GM04504 (cell line): ENCODE results near the gene ZACN.
"Not testable (repeated sequence)": the region's sequence is repeated elsewhere in the genome, so short reads cannot be mapped to it uniquely, and the experiment has no call there.

ENCODE experiments used
- DNase-seq: peaks from one replicate; pipeline ENCODE4 v3.0.0-alpha.2; 2012; ENCODE audit warnings: low read depth

ZACN gene

GRCh38 chr17:76054112-76054476, 24.9 kb upstream of the ZACN start:
- DNase-seq, result no peak

DNA sequence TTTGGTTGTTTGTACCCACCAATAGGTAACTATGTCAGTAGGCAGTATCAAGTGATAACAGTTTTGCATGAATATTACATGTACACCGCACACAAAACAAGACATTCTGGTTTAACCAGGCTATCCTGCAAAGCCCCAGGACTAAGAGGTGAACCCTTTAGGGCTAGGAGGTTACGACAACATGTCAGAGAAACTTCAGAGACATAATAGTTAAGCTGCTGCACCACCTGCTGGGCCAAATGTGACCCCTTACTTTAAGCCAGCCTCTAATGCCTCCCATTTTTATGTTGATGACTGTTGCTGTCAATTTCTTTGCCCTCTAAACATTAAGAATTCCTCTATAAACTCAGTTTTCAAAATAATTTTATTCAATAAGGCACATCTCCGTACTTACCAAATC, 22.1 kb upstream of the ZACN start:
- no peak for DNase-seq

DNA sequence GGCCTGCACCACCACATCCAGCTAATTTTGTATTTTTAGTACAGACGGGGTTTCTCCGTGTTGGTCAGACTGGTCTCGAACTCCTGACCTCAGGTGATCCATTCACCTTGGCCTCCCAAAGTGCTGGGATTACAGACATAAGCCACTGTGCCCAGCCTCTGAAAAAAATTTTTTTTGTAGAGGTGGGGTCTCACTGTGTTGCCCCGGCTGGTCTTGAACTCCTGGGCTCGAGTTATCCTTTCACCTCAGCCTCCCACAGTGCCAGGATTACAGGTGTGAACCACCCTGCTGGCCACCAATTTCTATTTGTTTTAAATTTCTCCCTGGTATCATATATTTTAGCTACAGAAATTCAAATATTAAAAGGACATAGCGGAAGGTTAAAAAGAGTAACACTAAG, 20.7 kb upstream of the ZACN start:
- not testable (repeated sequence) for DNase-seq

DNA sequence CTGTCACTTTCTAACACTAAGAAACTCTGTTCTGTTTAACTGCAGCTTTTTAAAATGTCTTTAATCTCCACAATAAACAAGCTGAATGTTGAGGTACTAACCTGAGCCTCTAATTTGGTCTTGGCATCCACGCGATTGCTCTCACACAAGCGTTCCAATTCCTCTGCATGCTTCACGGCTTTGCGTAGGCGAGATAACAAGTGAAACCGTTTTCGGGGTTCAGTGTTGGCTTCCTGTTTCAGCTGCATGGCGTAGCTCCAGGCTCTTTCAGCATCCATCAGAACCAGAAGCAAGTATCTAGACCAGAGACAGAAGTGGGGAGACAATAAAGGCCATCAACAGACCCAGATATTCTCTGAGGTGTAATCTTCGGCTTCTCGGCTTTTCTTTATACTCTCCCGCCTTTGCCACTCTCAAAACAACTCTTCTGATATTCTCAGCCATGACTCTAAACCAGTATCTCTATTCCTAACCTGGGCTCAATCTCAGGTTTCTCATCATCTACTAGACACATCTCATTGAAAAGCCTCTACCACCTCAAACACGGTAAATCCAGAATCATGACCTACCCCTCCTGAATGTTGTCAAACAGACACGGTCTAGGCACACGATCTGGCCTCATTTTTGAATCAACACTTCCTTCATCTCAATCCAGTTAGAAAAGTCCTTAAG, 15.0 kb upstream of the ZACN start:
- no peak for DNase-seq

GRCh38 chr17:76065775-76066174, 13.2 kb upstream of the ZACN start:
- no peak for DNase-seq

GRCh38 chr17:76071531-76072147, 7.3 kb upstream of the ZACN start:
- no peak for DNase-seq

DNA sequence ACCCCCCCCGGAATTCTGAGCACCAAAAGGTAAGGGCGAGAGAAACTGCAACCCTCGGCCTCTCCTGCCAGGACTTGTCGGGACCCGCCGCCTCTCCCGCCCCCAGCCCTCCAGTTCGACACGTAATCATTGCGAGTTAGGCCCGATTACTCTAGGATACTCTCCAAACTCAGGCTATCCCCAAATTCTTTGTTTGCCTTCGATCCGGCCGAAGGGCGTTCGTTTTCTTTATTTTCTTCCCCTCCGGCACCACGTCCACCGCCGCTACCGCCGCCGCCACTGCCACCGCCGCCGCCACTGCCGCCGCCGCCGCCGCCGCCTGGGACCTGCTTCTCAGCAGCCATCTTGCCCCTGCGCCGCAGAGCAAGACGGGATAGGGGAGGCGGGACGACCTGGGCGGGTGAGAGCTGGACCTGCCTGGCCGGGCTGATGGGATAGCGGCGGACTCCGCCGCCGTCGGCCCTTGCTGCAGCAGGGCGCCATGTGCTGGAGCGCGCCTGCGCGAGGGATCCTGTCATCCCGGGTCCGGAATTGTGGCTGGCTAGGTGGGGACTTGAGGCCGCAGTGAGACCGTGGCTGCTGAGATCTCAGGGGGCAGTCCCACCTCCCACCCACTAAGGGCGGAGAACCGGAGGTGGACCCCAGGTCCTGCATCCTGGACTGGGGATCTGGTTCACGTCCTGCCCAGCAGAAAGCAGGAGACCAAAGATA, 6.7 kb upstream of the ZACN start, which contains the start of gene SRP68:
Gene SRP68 (minus strand): TSS at position 370 of the 711 bp plus-strand sequence. CDS start 26 bp downstream, at position 344.
- DNase-seq, result peak; percentile 79

GRCh38 chr17:76074390-76075363, 4.3 kb upstream of the ZACN start, which contains the start of gene GALR2:
Gene GALR2 (plus strand): TSS chr17:76074781. CDS start chr17:76074884, 103 bp downstream.
- DNase-seq, result no peak

DNA sequence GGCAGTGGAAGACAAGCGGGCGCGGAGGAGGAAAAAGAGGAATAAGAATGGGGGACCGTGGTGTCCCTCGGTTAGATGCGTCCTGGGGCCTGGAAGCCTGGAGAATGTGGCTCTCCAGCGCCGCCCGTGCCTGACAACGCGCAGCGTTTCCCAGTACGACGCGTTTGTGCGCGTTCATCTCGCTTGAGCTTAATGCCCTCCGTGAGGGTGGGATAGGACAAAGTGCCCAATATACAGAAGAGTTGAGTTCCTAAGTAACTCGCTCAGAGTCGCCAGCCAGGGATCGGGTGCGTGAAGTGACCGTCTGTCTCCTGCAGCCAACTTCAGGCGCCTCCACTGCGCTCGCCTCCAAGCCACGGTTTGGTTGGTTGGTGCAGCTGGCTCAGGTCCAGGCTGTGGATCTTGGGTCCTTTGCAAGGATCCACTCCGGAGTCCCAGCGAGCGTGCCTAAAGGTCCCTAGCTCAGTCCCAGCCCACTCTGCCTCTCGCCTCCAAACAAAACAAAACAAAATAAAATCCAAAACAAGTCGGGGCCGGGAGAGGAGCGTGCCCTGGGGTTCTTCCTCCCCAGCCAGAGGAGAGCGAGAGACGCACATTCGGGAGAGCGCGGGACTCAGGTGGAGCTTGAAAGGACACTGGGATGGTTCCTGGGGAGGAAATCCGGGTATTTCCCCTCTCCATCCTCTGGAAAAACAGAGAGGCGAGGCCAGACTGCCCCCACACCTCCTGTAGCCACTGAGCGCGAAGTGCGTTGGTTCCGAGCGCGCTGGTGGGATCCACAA, 3.4 kb upstream of the ZACN start:
- no peak for DNase-seq

DNA sequence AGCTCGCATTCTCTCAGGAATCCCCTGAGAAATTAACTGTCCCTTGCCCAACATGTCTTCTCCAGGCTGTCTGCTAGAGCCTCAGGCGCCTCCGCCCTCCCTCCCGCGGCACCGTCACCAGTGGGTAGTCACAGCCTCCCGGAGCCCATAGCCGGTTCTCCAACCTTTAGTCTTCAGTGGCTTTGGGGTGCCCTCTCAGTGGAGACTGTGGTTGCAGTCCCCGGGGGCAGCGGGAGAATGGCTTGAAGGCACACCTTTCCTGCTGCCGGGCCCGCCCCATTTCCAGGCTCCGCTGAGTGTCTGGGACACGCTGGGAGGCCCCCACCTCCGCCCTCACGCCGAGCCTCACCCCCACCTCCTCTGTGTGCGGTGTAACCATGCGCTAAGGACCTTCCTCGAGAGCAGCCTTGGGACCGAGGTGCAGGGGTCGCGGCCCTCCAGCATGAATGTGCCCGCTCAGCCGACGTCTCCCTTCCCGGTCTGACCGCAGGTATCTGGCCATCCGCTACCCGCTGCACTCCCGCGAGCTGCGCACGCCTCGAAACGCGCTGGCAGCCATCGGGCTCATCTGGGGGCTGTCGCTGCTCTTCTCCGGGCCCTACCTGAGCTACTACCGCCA, 2.7 kb upstream of the ZACN start:
- DNase-seq, result no peak

GRCh38 chr17:76076765-76077583, 2.0 kb upstream of the ZACN start:
- no peak for DNase-seq

DNA sequence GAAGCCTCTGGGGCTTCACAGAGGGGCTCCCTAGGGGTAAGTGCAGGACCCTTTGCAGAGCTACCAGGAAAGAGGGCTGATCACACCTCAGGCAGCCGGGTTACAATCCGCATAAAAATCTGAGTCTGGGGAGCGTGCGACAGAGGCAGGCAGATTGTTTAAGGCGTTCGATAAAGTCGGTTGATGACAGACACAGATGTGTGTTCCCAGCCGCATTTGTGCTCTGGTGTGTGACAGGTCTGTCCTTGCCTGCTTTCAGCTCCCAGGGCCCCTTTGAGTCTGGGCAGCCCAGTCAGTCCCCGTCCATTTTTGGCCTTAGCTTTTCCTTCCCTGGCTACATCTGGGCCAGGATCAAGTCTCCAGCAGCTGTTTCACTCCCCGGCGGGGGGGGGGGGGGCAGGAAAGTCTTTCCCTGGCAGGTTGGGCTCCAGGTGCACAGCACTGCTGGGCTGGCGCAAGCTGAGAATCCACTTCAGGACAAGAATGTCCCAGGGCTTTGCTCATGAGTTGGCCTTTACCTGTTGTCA, 1.3 kb upstream of the ZACN start:
- DNase-seq, result no peak

DNA sequence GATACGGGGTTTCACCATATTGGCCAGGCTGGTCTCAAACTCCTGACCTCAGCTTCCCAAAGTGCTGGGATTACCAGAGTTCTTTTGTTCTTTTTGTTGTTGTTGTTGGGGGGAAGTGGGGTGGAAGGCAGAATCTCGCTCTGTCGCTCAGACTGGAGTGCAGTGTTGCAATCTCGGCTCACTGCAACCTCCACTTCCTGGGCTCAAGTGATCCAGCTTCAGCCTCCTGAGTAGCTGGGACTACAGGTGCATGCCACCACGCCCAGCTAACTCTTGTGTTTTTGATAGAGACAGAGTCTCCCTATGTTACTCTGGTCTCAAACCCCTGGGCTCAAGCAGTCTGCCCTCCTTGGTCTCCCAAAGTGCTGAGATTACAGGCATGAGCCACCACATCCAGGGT, 612 bp upstream of the ZACN start:
- DNase-seq, result not testable (repeated sequence)

DNA sequence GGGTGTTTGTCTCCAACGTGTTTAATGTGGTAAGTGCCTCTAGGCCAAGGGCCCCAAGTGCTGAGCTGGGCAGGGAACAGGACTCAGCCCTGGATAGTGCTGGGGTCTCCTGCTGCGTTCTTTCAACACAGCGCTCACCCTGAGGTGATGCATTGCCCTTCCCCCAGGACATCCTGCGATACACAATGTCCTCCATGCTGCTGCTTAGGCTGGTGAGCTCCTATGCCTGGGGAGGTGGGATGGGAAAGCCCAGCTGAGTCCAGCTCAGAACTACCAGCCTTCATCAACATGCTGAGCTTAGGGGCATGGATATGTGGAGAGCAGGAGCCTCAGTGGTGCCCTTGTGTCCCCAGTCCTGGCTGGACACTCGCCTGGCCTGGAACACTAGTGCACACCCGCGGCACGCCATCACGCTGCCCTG, 563 bp downstream of the ZACN start:
- no peak for DNase-seq

GRCh38 chr17:76079956-76080767, 1.2 kb downstream of the ZACN start:
- no peak for DNase-seq

DNA sequence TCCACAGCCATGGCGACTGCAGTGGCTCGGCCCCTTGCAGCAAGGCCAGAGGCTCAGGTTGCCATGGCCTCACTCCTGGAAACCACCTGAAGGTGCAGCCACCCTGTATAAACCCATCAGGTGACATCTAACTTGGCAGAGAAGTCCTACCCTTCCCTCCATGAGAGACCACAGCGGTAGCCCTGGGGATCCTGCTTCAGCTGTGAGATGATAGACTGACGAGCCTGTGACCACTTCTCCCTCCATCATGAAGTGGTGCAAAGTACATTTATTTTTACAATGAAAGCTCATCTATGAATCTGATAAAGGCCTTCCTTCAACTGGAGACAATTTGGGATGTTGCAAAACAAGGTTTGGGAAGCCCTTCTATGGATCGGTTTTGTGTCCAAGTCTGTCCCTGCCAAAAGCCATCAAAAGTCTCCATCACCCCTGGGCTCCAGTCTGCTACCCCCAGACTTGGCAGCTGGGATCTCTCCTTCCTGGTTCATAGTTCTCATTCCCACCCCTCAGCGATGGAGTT, 1.8 kb downstream of the ZACN start:
- DNase-seq, result no peak

GRCh38 chr17:76081295-76082210, 2.6 kb downstream of the ZACN start:
- DNase-seq, result no peak
